22Rv1 (cell line): Measurements from ENCODE around the gene HIF1AN.
A peak's percentile ranks its signal among the peaks of the same experiment; 100 is the strongest.

ENCODE experiments used
- H3K27ac ChIP-seq: fragments of 450-650 bp; 2 replicates; pipeline ENCODE4 v1.5.1; 2017
- ZFX ChIP-seq: fragments of 450-650 bp; IDR thresholded peaks from 2 replicates; pipeline ENCODE4 v1.6.1; 2017; ENCODE audit warnings: antibody characterized with exemption, borderline replicate concordance
- TF ChIP-seq, protein P1 (sequence below): fragments of 450-650 bp; IDR thresholded peaks from 2 replicates; pipeline ENCODE4 v1.5.1; 2017; ENCODE audit warnings: mild to moderate bottlenecking

The HIF1AN gene

DNA sequence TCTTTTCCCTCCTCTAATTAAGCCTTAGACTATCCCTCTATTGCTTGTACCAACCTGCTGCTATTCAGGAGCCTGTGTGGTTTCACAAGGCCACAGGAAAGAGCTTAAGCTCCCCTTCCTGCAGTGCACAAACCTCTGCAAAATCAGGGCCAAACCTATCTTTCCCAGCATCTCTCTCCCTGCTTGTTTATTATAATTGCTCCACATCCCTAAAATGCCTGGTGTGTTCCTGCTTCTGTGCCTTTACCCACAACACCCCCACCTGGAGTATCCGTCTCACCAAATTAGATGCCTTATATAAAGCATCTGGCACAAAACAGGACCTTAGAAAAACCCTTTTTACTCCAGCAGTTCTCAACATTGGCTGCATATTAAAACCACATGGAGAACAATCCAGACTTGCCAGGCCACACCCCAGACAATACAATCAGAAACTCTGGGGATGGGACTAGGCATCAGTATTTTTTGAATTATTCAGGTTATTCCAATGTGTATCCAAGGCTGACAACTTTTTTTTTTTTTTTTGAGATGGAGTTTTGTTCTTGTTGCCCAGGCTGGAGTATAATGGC, 32.7 kb upstream of the HIF1AN start:
- H3K27ac ChIP-seq: no peak overlapping the region
- no peak for TF ChIP-seq ZFX
- TF ChIP-seq, protein P1, sequence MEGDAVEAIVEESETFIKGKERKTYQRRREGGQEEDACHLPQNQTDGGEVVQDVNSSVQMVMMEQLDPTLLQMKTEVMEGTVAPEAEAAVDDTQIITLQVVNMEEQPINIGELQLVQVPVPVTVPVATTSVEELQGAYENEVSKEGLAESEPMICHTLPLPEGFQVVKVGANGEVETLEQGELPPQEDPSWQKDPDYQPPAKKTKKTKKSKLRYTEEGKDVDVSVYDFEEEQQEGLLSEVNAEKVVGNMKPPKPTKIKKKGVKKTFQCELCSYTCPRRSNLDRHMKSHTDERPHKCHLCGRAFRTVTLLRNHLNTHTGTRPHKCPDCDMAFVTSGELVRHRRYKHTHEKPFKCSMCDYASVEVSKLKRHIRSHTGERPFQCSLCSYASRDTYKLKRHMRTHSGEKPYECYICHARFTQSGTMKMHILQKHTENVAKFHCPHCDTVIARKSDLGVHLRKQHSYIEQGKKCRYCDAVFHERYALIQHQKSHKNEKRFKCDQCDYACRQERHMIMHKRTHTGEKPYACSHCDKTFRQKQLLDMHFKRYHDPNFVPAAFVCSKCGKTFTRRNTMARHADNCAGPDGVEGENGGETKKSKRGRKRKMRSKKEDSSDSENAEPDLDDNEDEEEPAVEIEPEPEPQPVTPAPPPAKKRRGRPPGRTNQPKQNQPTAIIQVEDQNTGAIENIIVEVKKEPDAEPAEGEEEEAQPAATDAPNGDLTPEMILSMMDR: no peak

DNA sequence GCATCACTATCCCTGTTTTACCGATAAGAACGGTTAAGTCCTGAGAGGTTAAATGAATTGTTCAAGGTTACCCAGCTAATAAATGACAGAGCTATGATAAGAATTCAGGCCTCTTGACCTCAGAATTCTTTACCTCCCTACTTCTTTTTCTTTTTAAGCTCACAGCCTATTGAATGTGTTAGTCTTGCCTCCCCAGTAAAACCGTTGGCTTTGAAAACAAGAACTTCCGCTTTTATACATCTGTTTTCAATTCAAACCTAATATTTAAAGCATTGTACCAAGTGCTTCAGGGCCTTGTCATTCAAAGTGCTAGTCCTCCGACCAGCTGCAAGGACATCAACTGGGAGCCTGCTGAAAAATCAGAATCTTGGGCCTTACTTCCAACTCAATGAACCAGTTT, 31.6 kb upstream of the HIF1AN start:
- H3K27ac ChIP-seq: no peak overlapping the region
- TF ChIP-seq ZFX: no peak
- TF ChIP-seq, protein P1: no peak

GRCh38 chr10:100505164-100505563, 30.6 kb upstream of the HIF1AN start:
- no peak for TF ChIP-seq ZFX
- TF ChIP-seq, protein P1: no peak

DNA sequence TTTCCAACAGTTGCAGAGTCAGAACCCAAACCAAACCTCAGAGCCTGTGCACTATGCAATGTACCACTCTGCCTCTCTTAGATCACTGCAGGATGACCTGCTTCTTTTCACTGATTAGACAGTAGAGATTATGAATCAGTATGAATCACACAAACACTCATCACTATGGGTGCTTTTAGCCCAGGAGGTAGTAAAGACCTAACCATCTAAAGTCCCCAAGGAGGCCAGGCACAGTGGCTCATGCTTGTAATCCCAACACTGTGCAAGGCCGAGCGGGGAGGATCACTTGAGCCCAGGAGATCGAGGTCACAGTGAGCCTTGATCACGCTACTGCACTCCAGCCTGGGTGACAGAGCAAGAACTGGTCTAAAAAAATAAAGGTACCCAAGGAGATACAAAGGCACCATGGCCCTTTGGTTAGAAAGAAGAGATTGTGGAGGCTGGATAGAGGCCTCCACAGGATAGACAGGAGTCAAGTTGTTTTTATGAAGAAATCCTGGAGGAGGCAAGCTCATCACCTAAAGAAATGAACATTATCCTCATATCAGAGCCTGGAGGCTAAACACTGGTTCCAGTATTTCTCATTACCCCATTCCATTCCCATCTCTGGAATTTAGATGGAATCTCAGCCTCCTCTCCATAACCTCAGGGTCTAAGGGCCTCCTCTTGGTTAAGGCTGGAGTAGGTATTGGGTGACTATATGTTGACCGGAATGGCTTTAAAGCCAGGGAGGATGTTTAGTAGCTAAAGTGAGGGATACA, 29.0 kb upstream of the HIF1AN start:
- no peak overlapping the region for H3K27ac ChIP-seq
- TF ChIP-seq, protein P1: no peak
- TF ChIP-seq ZFX: no peak

More at GRCh38 chr10:100505164-100505563, 30.6 kb upstream of the HIF1AN start:
- H3K27ac ChIP-seq: no peak overlapping the region

- no peak for TF ChIP-seq ZFX
- TF ChIP-seq, protein P1: no peak
- no peak overlapping the region for H3K27ac ChIP-seq
These were observed 28.4 kb upstream of the HIF1AN start for GRCh38 chr10:100507357-100507732.

GRCh38 chr10:100508266-100508665, 27.5 kb upstream of the HIF1AN start:
- no peak for TF ChIP-seq ZFX
- TF ChIP-seq, protein P1: no peak

DNA sequence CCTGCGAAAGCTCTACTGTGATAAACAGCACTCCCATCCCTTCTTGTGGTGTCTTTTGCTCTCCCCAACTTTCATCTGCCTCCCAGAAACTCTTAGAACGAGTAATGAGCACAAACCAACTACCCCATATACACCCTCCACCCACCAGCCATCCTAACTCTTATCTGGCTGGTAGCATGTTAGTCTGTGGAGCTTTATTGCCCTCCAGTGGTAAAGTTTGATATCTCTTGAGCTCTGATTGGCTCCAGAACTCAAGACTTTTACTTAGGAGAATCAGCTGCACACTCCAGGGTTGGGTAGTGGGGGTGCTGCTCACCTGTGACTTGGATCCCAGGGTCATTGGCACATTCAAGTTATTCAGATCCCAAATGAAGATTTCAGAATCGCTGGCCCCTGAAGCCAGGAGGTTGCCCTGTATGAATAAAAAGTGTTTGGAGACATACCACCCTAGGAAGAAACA, 27.0 kb upstream of the HIF1AN start:
- no peak overlapping the region for H3K27ac ChIP-seq
- TF ChIP-seq, protein P1: peak; percentile 86
- TF ChIP-seq ZFX: no peak

More at GRCh38 chr10:100508266-100508665, 27.5 kb upstream of the HIF1AN start:
- no peak overlapping the region for H3K27ac ChIP-seq
